ENCODE results near the gene PSMA6. TPM values are rescaled to one million over a fixed set of nuclear protein-coding genes. Genes with fewer than 3 reads are reported as not detected.
A peak's percentile ranks its signal among the peaks of the same experiment; 100 is the strongest.
"Not testable (repeated sequence)": the region's sequence is repeated elsewhere in the genome, so short reads cannot be mapped to it uniquely, and the experiment has no call there.

The PSMA6 gene
- 397 and 405 TPM in 2 replicates for total RNA-seq (2014; rRNA removed; shearing (Covaris generic))

GRCh38 chr14:35292051-35292769 lies at the start of gene PSMA6:
TSS of gene PSMA6 (plus strand) at chr14:35292382. CDS start at chr14:35292477, 95 bp downstream.
- in situ Hi-C loops (cut with HindIII; ENCODE audit: low sequenced_read_pairs), result no loop called here
- DNase-seq (ENCODE audit: low spot score), result peak; percentile 100

DNA sequence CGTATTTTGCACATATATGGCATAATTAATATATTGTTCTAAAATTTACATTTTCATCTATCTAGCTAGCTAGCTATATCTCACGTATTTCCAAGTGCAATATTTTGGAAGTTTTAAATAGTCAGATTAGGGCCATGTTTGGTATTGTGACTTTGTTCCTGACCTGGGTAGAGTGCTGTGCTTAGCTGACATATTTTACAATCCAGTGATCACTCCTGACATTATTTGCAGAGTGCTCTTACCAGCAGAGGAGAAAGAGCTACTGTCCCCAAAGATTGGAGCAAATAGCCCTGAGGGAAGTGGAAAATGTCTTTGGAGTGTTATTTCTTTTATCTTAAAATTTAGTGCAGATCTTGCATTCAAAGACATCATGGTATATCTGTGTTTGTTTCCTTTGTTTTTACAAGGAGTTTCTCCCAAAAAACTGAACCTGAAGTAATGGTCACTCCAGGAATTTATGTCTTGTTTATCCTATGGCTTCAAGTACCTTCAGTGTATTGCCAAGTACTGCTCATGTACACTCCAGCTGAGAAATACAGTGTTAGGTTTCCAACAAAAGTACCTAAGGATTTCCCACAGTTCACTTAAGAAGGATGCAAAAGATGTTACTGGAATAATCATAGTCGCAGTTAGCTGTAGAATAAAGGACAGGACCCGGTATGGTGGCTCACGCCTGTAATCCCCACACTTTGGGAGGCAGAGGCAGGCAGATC lies 49.4 kb upstream of the PSMA6 start:
- DNase-seq (ENCODE audit: low spot score), result no peak
- in situ Hi-C loops (cut with HindIII; ENCODE audit: low sequenced_read_pairs), result no loop called here

GRCh38 chr14:35243956-35244355 lies 48.2 kb upstream of the PSMA6 start:
- DNase-seq (ENCODE audit: low spot score), result no peak
- in situ Hi-C loops (cut with HindIII; ENCODE audit: low sequenced_read_pairs), result no loop called here

GRCh38 chr14:35244542-35244941 lies 47.6 kb upstream of the PSMA6 start:
- no peak for DNase-seq (ENCODE audit: low spot score)
- in situ Hi-C loops (cut with HindIII; ENCODE audit: low sequenced_read_pairs), result no loop called here

DNA sequence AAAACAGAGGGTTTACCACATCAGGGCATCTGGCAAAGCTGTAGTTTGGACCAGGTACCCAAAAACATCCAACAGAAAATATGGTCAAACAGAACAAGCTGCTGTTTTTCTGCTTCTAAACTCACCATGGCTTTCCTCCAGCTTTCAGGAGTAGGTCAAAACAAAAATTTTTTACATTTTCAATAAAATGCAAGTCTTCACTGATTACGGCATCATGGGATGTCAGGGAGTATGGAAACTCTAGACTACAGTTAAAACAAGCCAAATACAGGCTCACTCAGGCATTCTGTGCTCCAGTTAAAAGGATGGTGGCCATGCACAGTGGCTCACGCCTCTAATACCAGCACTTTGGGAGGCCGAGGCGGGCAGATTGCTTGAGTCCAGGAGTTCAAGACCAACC lies 47.1 kb upstream of the PSMA6 start:
- DNase-seq (ENCODE audit: low spot score), result no peak
- in situ Hi-C loops (cut with HindIII; ENCODE audit: low sequenced_read_pairs), result no loop called here

DNA sequence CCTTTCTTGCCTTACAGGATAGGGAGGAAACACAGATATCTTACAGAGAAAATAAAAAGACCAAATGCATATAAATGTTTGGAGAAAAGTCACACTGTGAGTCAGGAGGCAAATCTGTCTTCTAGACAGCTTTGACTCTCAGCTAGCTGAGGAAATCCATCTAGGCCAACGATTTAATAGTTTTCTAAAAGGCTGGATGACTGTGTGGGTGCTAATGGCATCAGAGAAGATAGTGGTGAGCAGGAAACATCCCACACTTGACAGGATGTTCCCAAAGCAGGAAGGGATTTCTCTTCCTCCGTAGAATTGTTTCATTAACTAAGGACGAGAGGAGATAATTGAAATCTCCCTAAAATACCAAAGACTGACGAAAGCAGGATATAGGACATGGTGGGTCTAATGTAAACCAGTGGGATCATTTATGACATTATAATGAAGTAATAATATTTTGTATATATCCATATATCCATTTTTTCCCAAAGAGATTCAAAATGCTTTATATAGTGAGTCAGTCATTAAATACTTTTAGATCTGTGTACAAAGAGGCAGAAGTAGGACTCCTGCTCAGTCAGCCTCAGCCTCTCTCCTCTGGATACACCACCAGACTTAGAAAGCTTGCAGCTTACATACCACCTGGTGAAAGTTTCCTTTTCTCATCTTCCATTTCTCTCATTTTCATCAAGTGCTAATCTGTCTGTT lies 44.3 kb upstream of the PSMA6 start:
- in situ Hi-C loops (cut with HindIII; ENCODE audit: low sequenced_read_pairs), result no loop called here
- DNase-seq (ENCODE audit: low spot score), result no peak

- DNase-seq (ENCODE audit: low spot score), result no peak
- in situ Hi-C loops (cut with HindIII; ENCODE audit: low sequenced_read_pairs), result no loop called here
These were observed 43.8 kb upstream of the PSMA6 start for GRCh38 chr14:35248476-35248788.

DNA sequence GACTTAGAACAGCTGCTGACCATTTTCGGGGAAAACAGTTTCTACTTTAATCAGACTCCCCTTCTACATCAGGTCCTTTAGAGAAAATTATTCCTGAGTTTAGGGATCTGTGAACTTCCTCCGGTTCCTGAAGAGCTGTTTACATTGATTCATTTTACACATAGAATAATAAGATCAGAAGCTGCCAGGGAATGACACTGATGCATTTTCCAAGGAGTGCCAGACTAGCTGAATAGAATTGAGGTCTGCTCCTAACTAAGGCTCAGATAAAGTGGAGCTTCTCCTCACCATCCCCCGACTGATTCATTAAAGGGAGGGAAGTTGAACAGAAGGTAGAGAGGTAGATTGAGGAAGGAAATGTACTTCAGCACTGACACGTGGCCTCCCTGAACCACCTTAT lies 41.9 kb upstream of the PSMA6 start:
- in situ Hi-C loops (cut with HindIII; ENCODE audit: low sequenced_read_pairs), result no loop called here
- no peak for DNase-seq (ENCODE audit: low spot score)

DNA sequence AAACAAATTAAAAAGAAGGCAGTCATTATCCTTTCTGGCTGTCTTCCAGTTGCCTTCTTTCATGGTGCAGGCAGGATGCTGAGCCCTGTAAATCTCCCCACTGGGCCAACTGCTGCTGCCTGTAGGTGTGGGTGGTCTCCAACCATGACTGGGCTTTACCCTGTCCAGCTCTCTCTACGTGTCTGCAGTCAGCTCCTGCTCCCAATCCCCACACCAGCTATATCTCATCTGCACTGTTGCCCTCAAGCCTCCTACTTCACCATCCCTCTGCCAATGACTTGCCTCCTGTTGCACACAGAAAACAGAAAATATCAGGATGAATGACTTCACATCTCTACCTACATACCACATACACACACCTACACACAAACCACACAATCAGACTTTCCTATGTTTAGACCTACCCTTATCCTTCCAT lies 39.7 kb upstream of the PSMA6 start:
- DNase-seq (ENCODE audit: low spot score), result no peak
- in situ Hi-C loops (cut with HindIII; ENCODE audit: low sequenced_read_pairs), result no loop called here

DNA sequence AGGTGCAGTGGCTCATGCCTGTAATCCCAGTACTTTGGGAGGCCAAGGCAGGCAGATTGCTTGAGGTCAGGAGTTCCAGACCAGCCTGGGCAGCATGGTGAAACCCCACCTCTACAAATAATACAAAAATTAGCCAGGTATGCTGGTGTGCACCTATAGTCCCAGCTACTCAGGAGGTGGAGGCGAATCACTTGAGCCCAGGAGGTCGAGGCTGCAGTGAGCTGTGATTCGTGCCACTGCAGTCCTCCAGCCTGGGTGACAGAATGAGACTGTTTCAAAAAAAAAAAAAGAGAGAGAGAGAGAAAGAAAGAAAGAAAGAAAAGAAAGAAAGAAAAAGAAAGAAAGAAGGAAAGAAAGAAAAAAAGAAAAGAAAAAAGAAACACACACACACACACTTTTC lies 39.1 kb upstream of the PSMA6 start:
- in situ Hi-C loops (cut with HindIII; ENCODE audit: low sequenced_read_pairs); DNase-seq (ENCODE audit: low spot score): not testable (repeated sequence)

GRCh38 chr14:35254034-35254622 lies 38.1 kb upstream of the PSMA6 start:
- in situ Hi-C loops (cut with HindIII; ENCODE audit: low sequenced_read_pairs); DNase-seq (ENCODE audit: low spot score): not testable (repeated sequence)

GRCh38 chr14:35254736-35255135 lies 37.4 kb upstream of the PSMA6 start:
- in situ Hi-C loops (cut with HindIII; ENCODE audit: low sequenced_read_pairs), result no loop called here
- no peak for DNase-seq (ENCODE audit: low spot score)

- DNase-seq (ENCODE audit: low spot score), result no peak
- in situ Hi-C loops (cut with HindIII; ENCODE audit: low sequenced_read_pairs), result no loop called here
These were observed 36.5 kb upstream of the PSMA6 start for GRCh38 chr14:35255711-35256110.

- in situ Hi-C loops (cut with HindIII; ENCODE audit: low sequenced_read_pairs), result no loop called here
- DNase-seq (ENCODE audit: low spot score), result no peak
These were observed 34.4 kb upstream of the PSMA6 start for GRCh38 chr14:35257809-35258208.

DNA sequence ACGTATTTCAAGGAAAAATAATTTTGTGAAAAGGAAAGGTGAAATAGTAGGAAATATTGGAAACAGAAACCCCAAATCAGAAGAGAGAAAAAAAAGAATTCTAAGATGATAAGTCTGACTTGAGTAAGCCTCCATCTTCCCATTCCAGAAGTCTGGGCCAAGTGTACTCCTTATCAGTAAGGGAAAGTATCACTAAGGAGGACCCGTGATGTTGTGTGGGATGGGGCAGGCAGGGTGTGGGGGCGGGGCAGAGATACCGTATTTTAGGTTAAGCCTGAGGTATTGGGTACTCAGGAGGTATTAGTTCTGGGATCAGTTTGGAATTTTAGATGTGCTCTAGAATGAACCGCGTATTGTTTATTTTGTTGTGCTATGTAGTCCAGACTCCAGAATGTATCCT lies 33.8 kb upstream of the PSMA6 start:
- in situ Hi-C loops (cut with HindIII; ENCODE audit: low sequenced_read_pairs), result no loop called here
- DNase-seq (ENCODE audit: low spot score), result no peak

DNA sequence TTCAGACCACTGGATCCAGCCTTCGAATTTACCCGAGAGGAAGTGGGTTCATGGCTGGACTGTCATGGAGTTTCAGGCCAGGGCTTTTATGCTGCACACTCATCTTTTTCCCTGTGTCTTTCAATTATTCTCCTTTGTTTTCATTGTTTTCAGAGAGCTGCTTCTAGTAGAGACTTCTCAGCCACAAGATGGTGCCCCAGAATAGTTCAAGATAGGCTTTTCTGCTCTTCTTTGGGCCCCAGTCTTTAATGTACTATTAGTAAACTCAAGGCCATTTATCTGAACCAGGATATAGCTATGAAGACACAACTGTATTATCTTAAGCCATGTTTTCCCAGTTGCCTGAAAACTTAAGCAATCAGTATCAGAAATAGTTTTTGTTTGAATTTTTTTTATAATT lies 30.4 kb upstream of the PSMA6 start:
- in situ Hi-C loops (cut with HindIII; ENCODE audit: low sequenced_read_pairs), result no loop called here
- DNase-seq (ENCODE audit: low spot score), result peak; percentile 14

DNA sequence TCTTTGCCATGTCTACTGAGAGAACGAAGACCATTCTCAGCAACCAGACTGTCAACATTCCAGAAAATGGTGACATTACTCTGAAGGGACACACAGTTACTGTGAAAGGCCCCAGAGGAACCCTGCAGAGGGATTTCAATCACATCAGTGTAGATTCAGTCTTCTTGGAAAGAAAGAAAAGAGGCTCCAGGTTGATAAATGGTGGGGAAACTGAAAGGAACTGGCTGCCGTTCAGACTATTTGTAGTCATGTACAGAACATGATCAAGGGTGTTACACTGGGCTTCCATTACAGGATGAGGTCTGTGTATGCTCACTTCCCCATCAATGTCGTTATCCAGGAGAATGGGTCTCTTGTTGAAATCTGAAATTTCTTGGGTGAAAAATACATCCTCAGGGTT lies 29.7 kb upstream of the PSMA6 start:
- DNase-seq (ENCODE audit: low spot score), result no peak

DNA sequence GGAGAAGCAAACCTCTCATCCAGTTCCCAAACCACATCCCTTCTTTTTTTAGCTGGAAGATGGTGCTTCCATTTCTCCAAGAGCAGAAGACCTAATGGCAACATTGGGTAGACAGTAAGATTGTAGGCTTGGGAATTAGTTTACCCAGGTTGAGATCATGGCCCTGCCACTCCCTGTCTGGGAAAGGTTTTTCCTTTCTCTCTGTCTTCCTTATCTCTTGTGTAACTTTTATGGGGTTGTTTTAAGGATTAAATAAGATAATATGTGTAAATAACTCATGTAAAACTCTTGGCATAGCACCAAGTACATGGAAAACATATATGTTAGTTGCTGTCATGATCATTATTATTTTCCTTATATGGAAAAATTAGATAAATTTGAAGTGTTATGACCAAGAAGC lies 23.2 kb upstream of the PSMA6 start:
- DNase-seq (ENCODE audit: low spot score), result no peak
- in situ Hi-C loops (cut with HindIII; ENCODE audit: low sequenced_read_pairs), result no loop called here

More for the DNA sequence above, 29.7 kb upstream of the PSMA6 start:
- in situ Hi-C loops (cut with HindIII; ENCODE audit: low sequenced_read_pairs), result no loop called here

DNA sequence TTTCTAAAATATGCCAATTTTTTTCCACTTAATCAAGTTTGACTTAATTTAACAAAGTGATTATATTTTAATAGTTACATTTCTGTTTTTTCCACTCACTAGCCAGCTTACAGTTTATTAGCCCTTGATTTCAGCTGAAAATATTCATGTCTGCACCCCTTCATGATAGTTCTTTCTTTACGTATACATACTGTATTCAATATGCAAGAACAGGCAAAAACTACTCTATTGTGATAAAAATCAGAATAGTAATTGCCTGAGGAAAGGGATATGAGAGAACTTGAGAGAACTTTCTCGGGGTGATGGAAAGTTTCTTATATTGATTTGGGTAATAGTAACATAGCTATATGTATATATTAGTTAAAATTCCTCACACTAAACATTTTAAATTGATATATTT lies 17.4 kb upstream of the PSMA6 start:
- in situ Hi-C loops (cut with HindIII; ENCODE audit: low sequenced_read_pairs), result no loop called here
- DNase-seq (ENCODE audit: low spot score), result no peak

GRCh38 chr14:35277179-35277578 lies 15.0 kb upstream of the PSMA6 start:
- DNase-seq (ENCODE audit: low spot score), result no peak
- in situ Hi-C loops (cut with HindIII; ENCODE audit: low sequenced_read_pairs), result no loop called here

All from G401 (cell line).